HuH-7 (cell line): ENCODE data around the gene TNKS1BP1.
"Not testable (repeated sequence)": the region's sequence is repeated elsewhere in the genome, so short reads cannot be mapped to it uniquely, and the experiment has no call there.

Experiments
- DNase-seq: peaks from one replicate; pipeline ENCODE4 v3.0.0; 2011; ENCODE audit warnings: low spot score

The TNKS1BP1 gene

DNA sequence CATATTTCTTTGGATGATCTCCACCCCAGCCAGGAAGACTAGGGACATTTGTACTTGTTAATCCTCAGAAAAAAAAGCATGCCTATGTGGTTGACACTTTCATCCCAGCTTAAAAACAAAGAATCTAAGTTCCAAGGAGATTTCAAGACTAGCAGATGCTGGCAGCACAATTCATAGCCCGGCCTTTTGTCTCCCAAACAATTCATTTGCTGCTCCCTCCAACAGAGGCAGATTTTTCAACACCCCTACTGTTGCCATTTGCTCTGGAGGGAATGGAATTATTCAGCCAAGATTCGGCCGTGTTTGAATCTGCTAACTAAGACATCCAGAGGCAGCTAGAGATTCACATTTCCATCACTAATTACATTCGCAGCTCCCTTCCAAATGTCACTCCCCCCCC, 28.7 kb upstream of the TNKS1BP1 start:
- no peak for DNase-seq

DNA sequence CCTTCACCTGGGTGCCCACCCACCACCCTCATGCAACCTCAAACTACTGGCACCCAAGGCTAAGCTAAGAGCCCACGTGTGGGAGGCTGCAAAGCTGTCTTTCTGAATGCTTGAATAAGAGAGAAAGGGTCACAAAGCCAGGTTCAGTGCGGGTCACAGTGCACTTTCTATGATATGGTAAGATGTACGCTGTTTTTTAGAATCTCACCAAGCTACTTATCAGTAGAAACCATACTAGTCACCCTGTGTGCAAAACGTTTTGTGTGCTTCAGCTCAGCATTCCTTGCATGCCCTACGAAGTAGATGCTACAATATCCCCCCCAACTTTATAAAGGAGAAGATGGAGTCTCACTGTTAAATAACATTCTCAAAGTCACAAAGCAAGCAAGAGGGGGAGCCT, 28.3 kb upstream of the TNKS1BP1 start:
- DNase-seq: no peak

DNA sequence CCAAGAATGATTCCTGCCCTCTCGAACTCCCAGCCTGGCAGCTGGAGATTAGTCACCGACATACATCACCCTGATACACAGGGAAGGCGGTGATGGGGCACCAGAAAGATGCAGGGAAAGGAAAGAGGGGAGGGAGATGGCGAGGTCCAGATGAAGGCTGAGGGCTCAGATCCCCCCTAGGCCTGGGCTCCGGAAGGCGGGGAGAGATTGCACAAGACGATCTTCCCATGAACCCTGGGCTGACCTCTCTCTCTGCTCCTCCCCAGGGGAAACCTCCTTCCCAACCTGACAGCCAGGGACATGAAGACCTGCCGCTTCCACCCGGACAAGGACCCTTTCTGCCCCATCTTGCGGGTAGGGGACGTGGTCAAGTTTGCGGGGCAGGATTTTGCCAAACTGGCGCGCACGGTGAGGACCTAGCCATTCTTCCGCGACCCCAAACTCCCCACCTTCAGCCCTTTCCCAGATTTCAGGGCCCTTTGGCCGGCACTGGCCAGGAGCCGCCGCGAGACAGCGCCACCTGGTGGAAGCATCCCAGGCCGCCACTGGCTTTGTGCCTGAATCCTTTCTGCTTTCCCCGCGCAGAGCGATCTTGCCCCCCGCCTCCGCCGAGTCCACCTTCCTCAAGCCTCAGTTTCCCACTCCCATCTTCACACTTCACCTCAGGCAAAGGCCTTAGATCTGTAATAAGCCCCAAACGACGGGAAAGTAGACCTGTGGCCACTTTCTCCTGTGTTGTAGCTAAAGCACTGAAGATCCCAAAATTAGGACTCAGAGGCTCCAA, 24.9 kb upstream of the TNKS1BP1 start:
- peak; percentile 66 for DNase-seq

DNA sequence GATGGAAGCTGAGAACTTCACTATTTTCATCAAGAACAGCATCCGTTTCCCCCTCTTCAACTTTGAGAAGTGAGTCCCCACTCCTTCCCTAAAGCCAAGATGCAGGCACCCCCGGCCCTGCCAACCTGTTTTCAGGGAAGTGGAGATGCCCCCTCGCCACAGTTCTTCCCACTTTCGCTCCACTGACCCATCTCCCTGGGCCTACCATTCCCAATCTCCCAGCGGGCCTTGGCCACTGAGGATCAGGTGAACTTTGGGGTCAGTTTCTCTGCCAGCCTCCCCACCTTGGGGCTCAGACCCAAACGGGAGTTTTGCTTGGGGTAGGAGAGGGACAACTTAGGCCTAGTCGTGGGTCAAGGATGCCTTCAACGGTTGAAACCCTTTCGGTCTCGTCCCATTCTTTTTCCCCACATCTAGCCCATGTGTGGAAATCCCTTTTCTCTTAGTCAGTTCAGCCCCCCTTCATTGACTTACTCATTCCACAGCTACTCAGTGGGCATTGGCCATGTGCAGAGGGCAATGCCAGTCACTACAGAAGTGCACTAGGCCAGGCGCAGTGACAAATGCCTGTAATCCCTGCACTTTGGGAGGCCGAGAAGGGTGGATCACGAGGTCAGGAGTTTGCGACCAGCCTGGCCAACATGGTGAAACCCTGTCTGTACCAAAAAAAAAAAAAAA, 24.0 kb upstream of the TNKS1BP1 start:
- DNase-seq: no peak

DNA sequence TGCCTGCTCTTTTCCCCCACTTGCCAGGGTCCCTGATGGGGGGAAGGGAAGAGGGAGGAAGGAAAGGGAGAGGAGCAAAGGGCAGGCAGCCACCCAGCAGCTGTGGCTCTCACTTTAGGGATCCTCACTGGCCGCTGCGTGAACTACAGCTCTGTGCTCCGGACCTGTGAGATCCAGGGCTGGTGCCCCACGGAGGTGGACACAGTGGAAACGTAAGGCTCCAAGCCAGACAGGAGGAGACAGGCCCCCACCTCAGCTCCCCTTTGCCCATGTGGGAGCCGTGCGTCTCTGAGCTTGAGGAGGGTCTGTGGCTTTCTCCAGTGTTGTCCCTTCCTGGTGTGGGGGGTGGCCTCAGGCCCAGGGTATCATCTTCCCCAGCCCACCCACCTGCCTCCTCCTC, 23.3 kb upstream of the TNKS1BP1 start:
- DNase-seq: no peak

DNA sequence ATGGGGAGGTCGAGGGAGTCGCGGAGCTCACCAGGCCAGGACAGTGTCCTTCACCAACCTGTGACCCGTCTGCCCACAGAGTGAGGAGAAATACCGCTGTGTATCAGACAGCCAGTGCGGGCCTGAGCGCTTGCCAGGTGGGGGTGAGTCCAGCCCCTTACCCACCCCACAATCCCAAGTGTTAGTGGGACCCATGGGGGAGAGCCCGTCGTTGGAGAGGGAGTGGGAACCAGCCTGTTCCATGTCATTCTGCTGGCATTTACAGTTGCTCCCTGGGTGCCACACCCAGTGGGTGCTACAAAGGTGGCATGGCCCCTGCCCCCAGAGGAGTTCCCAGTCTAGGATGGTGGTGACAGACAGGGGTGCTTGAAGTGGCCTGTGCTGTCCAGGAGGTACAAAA, 22.6 kb upstream of the TNKS1BP1 start:
- no peak for DNase-seq

DNA sequence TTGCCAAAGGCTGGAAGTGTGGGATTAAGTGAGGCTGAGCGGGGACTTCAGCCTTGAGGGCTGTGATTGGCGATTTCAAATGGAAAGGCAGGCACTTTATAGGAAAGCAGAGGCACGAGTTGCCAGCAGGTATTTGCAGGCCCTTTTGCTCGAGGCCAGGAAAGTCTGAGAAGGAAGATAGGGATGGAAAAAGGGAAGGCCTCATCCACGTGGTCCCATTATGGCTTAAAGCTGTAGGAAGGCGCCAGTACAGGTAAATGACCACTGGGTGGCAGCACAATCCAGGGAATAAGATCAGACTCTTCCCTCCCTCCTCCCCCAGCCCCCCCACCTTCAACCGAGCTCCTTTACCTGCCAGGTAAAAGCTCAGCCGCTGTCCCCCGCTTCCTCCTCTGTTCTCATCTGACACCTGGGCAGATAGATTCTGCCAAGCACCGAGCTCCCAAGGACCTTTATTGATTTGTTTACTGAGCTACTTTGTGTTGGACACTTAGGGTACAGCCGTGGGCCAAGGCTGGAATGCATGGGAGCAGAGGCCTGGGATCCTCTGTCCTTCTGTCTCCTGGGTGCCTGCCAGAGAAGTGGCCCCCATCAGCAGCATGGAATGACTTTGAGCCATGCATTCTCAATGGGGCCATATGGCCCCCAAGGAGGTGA, 20.9 kb upstream of the TNKS1BP1 start:
- DNase-seq: peak; percentile 66

DNA sequence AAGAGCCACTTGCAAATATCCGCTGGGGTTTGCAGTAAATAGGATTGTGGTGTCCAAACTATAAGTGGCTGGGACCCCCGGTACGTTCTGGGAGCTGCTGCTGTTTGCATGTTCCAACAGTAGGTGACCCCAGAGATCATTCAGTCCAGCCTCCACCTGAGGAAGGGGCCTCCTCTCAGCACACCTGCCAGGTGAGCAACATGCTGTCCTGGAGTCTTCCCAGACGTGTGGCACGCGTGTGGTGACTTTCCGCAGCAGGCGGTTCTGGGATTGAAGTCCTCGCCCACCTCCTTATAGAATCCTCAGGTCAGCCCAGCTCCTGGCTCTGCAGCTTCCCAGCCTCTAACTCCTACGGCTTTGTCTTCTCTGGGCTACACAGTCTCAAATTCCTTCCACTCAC, 20.1 kb upstream of the TNKS1BP1 start:
- DNase-seq: no peak

DNA sequence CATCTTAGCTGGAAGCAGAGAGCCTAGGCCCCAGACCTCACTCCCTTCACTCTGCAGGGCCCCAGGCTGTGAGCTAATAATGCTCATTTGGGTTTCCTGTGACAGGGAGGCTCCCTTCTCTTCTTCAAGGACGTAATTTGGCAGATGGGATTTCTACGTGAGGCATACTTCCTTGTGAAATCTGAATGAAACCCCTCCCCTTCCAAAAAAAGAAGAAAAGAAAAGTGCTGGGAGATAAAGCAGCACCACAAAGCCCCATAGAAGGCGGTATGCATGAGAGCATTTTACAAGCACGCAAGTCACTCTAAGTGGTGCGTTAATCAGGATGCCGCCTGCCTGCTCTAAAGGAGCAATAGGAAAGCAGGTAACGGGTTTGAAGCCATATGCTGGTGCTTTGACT, 19.1 kb upstream of the TNKS1BP1 start:
- no peak for DNase-seq

DNA sequence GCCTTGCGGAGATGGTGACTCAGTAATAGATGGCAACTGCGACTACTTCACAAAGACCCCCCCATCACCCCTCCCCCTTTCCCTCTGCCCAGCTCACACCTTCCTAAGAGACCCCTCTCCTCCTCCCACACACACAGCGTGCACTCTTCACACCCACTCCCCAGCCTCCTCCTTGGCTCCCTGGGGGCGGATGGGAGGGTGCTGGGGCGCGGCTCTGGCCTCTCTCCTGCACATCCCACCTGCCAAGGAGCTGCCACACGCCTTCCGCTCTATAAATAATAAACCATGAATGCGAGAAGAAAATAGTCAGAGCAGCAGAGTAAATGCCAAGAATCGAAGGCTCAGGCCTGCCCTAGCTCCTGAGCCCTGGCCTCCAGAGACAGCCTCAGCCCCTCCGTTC, 17.9 kb upstream of the TNKS1BP1 start:
- no peak for DNase-seq

DNA sequence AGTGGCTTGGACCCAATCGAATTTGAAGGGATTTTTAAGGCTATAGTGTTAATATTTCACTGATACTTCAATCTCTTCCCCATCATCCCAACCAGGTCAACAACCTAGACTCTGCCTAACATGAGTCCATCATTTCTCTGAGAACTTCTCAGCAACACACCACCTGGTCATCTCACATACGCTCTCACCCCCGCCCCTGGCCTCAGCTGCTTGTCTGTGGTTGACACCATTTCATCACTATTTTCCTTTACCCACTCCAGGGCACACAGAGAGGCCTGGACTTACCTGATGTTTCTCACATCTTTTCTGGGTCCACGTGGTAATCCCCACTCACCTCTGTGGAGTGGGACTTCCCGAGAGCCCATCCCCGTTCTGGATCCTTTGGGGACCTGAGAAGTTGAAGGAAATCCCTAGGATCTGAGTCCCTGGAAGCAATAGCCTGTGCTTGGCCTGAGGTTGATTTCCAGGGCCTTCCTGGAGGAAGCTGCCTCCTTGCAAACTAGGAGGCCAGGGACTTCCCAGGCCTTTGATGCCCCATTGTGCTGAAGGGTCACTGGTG, 16.6 kb upstream of the TNKS1BP1 start:
- DNase-seq: no peak

DNA sequence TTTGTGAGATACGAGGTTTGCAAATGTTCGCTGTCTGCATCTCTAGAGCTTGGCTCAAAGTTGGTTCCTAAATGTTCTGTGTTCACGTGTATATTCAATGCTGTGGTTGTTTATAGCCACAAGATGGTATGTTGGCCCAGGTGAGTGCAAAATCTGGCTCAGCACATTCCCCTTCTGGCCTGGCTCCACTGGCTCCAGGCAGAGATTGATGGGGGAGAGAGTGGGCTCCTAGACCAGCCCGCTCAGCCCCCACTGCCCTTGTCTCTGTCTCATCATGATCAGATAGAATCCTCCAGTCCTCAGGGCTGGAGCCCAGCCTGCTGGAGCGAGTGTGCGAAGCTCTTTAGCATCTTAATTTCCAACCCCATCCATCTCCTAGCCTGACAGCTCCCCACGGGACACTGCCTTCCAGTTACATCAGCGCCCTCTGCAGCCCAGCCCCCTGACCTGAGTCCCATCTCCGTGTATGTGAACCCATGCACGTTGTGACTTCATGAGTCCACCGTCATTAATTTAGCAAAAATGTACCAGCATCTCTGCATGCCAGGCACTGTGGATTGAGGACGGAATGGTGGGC, 15.4 kb upstream of the TNKS1BP1 start:
- DNase-seq: peak; percentile 69

DNA sequence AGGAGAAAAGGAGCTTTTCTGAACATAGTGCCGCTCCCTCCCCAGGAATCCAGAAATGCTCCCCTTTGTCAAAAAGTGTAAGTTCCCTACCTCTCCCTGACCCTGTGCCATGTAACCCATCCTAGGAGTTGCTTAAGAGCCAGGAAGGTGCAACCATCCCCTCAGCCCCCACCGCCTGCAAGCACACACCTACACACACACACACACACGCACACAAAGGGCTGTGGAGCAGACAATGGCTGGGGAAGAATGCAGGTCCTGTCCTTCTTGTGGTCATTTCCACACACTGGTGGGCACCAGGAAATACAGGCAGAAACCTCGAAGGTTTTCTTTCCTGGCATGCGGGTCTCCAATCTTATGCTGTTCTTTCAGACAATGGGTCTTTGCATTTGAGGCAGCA, 14.6 kb upstream of the TNKS1BP1 start:
- DNase-seq: no peak

DNA sequence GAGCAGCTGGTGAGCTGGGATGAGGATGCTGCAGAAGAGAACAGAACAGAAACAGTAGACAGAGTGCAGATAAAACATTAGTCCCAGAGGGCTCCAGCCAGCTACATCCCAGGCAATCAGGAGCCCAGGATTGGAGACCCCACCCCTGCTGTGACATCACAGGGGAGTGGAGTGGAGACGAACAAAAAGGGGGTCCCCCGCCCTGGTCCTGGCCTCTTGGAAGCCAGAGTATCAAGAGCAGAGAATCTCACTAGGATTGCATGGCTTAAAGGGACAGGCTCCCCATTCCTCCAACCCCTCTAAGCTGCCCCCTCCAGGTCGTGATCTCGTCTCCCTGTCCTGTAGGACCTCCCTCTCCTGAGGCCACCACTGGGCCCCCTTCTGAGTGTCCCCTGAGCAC, 13.4 kb upstream of the TNKS1BP1 start, which contains the start of gene P2RX3:
TSS of gene P2RX3 (plus strand) at position 211 of the 400 bp plus-strand sequence. CDS start 199 bp downstream, outside the sequence.
- DNase-seq: no peak

DNA sequence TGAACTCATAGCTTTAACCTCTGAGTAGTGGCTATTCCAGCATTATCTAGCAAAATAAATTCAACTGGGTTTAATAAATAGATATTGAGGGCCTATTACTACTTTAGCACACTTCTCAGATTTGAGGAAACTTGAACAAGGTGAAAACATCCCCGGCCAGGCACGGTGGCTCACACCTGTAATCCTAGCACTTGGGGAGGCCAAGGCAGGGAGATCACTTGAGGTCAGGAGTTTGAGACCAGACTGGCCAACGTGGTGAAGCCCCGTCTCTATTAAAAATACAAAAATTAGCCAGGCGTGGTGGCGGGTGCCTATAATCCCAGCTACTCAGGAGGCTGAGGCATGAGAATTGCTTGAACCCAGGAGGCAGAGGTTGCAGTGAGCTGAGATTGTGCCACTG, 12.1 kb upstream of the TNKS1BP1 start:
- DNase-seq: not testable (repeated sequence)

DNA sequence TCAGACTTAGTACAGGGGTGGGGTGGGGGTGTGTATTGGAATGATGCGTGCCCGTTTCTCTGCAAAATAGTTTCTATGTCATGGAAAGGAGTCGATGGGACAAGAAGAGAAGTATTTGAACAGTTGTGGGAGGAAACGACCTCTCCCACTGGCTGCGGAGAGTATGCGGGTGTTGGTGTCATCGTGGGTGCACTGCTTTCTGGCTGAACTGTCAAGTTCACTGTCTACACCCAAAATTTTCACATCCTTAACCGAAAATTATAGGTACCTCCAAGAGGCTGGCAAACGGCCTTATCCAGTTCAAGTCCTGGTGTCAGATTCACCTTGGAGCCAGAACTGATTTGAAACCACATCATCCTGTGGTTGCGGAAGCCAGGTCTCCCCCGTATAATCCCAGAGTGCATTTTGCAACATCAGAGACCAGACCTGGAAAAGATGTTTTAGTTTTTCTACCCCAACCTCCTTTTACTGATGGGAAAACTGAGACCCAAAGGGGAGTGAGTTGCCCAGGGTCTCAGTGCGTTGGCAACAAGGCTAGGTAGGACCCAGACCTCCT, 11.4 kb upstream of the TNKS1BP1 start:
- no peak for DNase-seq

DNA sequence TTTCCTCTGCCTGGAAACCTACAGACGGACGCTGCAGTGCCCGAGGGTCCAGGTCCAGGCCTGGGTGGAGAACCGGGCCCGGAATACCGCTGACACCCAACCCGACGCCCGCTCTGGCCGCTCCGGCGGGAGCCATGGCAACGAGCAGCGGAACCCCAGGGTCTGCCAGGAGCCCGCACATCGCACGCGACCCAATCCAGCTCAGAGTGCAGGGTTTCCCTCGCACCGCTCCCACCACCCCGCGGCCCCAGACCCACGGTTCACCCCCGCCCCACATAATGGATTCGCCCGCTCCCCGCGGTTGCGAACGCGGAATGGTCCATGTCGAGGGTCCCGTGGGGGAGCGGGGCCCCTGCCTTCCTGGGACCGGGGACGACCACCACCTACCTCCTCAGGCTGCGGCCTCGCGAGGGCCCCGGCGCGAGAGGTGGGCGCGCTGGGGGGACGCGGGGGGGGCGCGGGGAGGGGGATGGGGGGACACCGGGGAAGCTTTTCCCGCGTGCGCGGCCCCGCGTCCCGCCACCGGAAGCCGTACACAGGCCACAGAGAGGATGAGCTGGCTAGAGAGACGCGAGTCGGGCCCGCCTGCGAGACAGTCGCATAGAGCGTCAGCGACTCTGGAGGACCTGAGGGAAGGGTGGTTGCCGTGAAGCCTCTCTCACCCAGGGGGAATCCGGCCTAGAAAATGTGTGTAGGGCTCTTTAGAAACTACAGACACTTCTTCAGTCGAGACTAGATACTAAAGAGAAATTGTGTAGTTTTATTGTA, 10.8 kb upstream of the TNKS1BP1 start, which contains the start of gene SSRP1:
TSS of gene SSRP1 (minus strand) at position 550 of the 768 bp plus-strand sequence. CDS start 771 bp downstream, outside the sequence.
- peak; percentile 80 for DNase-seq

DNA sequence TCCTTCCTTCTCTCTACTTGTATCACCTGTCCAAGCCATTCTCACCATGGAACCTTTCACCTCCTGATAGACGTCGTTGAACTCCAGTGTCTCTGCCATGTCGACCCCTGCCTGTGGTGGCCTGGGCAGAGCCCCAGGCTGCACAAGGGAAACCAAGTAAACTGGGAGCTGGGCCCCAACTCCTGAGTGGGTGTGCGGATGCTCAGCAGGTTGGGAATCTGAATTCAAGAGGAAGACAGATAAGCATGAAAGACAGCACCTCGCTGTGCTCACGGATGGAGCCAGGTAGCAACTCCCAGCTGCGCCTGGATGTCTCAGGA, 10.2 kb upstream of the TNKS1BP1 start:
- DNase-seq: no peak

DNA sequence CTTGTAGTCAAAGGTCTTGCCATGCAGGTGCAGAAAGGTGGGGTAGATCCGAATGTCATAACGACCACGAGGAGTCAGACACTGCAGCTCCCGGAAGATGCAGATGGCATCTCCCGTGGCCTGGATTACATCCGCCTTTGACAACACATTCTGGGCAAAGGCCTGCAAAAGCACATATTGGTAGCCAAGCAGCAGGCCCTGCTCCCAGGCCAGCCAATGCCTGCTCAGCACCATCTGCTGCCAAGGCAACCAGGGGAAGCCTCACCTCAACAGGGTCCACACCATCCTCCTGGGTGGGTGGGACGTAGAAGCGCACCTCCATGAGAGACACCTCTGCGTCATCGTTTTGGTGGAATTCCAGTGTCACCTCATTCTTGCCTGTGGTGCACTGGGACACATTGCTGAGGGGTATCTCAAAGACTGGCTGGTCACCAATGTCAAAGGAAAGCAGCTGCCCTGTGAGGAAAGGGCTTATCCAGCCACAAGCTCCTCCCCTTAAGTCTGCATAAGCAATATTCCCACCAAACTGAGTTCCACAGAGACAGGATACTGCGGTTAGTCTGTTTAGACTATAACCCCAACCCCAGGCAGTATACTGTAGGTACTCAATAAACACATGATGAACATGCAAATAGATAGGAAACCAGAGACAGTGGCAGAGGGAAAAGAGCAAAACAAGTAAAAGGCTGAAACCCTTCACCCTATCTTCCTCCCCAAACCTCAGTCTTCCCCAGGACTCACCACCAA, 8.1 kb upstream of the TNKS1BP1 start:
- no peak for DNase-seq

DNA sequence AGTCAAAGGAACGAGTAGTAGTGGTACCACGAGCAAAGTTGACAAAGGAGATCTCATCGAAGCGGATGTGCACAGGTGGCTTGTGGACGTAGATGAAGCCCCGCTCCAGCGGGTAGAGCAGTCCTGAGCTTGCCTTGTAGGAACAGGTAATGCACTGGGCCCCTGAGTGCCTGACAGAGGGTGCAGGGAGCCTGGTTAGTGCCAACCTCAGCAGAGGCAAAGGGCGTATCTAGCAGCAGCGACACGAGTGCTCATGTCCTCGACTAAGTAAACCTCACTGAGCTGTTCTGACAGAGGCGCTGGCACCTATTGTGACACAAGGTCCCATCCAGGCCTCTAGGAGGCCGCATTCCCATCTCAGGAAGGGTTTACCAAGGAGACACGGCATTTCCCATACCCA, 7.0 kb upstream of the TNKS1BP1 start:
- no peak for DNase-seq

DNA sequence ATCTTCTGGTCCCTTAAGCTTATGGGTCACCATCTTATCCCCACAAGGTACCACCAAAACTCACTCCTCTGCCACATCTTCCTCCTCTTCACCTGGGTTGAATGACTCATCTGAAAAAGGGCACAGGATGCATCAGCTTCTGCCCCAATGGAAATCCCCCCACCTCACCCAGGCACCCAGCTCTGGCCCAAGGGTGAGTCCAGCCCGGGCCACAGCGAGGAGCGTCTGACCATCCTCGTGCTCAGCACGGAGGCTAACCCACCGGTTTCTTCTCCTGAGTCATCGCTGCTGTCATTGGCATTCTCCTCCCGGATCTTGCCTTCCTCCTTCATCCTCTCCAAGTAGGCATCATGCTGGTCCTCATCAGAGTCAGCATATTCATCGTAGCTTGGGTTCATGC, 5.3 kb upstream of the TNKS1BP1 start:
- no peak for DNase-seq
